SK-N-SH (cell line): ENCODE measurements around the gene SRGN. TPM values are rescaled to one million over a fixed set of nuclear protein-coding genes. Genes with fewer than 3 reads are reported as not detected.

ENCODE experiments used
- CTCF ChIA-PET: fragments of 300-600, 350-600 bp; formaldehyde crosslinking; extraction: SDS; loops from one replicate; lab custom pipeline; 2021; lab: Yijun Ruan, JAX
- POLR2A ChIA-PET: fragments of 350-600 bp; sonication (Branson Sonifier 250); formaldehyde crosslinking; extraction: SDS; loops from one replicate; lab custom pipeline; 2020; ENCODE audit warnings: antibody characterized with exemption, inconsistent platforms; lab: Yijun Ruan, JAX
- DNase-seq: peaks from one replicate; pipeline ENCODE4 v3.0.0; 2012
- H2AFZ ChIP-seq: fragments of 200-600 bp; sonication (generic); 2 replicates; pipeline ENCODE4 v1.8.1; 2016; ENCODE audit warnings: antibody characterized with exemption, mild to moderate bottlenecking, low read depth
- H3F3A ChIP-seq: fragments of 200-600 bp; sonication (generic); replicated peaks from 2 replicates; pipeline ENCODE3; 2016; ENCODE audit warnings: antibody characterized with exemption, mild to moderate bottlenecking; ENCODE audit not compliant: insufficient read depth
- H3K27ac ChIP-seq, 2 experiments: fragments of 200-500 bp in 1 of 2; fragments of 200-600 bp in 1 of 2; sonication (Bioruptor generic) in 1 of 2; sonication (generic), shearing (Covaris generic) in 1 of 2; 2 replicates each; pipeline versions ENCODE4 v1.5.1 to v1.6.1; 2014 to 2016; ENCODE audit warnings: low read depth in 2 of 2, inconsistent platforms in 1 of 2, low read length in 1 of 2, mild to moderate bottlenecking in 1 of 2, mixed read lengths in 1 of 2
- H3K27me3 ChIP-seq: fragments of 200-600 bp; sonication (generic), shearing (Covaris generic); 2 replicates; pipeline ENCODE4 v1.6.1; 2016; ENCODE audit warnings: mixed run types; ENCODE audit not compliant: insufficient read depth
- H3K36me3 ChIP-seq, 2 experiments: fragments of 200-500 bp in 1 of 2; fragments of 200-600 bp in 1 of 2; sonication (Bioruptor generic) in 1 of 2; sonication (generic) in 1 of 2; replicated peaks in 1 of 2; 2 replicates each; pipeline versions ENCODE3 to v1.5.1; 2014 to 2016; ENCODE audit warnings: low read length in 1 of 2, mild to moderate bottlenecking in 1 of 2; ENCODE audit not compliant: insufficient read depth in 2 of 2, control insufficient read depth in 1 of 2
- H3K4me1 ChIP-seq, 2 experiments: fragments of 200-500 bp in 1 of 2; fragments of 200-600 bp in 1 of 2; sonication (Bioruptor generic) in 1 of 2; sonication (generic), shearing (Covaris generic) in 1 of 2; 2 replicates each; pipeline versions ENCODE4 v1.5.1 to v1.6.1; 2014 to 2016; ENCODE audit warnings: low read depth in 1 of 2, low read length in 1 of 2, mixed run types in 1 of 2; ENCODE audit not compliant: insufficient read depth in 2 of 2, control insufficient read depth in 1 of 2
- H3K4me2 ChIP-seq: fragments of 200-600 bp; sonication (generic), shearing (Covaris generic); 2 replicates; pipeline ENCODE4 v1.6.1; 2017; ENCODE audit warnings: mixed run types
- H3K4me3 ChIP-seq, 2 experiments: fragments of 200-500 bp in 1 of 2; fragments of 200-600 bp in 1 of 2; sonication (Bioruptor generic) in 1 of 2; sonication (generic), shearing (Covaris generic) in 1 of 2; 2 replicates each; pipeline versions ENCODE4 v1.5.1 to v1.8.1; 2014 to 2016; ENCODE audit warnings: low read depth in 2 of 2, inconsistent platforms in 1 of 2, low read length in 1 of 2, mild to moderate bottlenecking in 1 of 2, mixed read lengths in 1 of 2, moderate library complexity in 1 of 2
- H3K79me2 ChIP-seq: fragments of 200-600 bp; sonication (generic); 2 replicates; pipeline ENCODE4 v1.8.1; 2017; ENCODE audit warnings: mild to moderate bottlenecking; ENCODE audit not compliant: insufficient read depth
- H3K9ac ChIP-seq: fragments of 200-600 bp; sonication (generic); 2 replicates; pipeline ENCODE4 v1.6.1; 2017; ENCODE audit warnings: mixed run types
- H3K9me2 ChIP-seq: fragments of 200-600 bp; sonication (generic); 2 replicates; pipeline ENCODE4 v1.6.1; 2017; ENCODE audit warnings: mixed run types
- H3K9me3 ChIP-seq: fragments of 200-600 bp; sonication (generic); 2 replicates; pipeline ENCODE4 v1.6.1; 2017; ENCODE audit warnings: mixed run types, mild to moderate bottlenecking, moderate library complexity
- H4K20me1 ChIP-seq: fragments of 200-600 bp; sonication (generic); 2 replicates; pipeline ENCODE4 v1.6.1; 2017; ENCODE audit warnings: mild to moderate bottlenecking, mixed run types; ENCODE audit not compliant: insufficient read depth
- CHD2 ChIP-seq: fragments of 150-350 bp; IDR thresholded peaks from 2 replicates; pipeline ENCODE4 v1.6.1; 2018; ENCODE audit warnings: low read length; ENCODE audit not compliant: partially characterized antibody
- FOXJ3 ChIP-seq: sonication (generic); formaldehyde crosslinking; IDR thresholded peaks from 2 replicates; pipeline ENCODE4 v1.5.1; 2020; ENCODE audit warnings: mild to moderate bottlenecking, missing genetic modification reagents
- FOXM1 ChIP-seq: IDR thresholded peaks from 2 replicates; pipeline ENCODE4 v1.4.0; 2012; ENCODE audit warnings: low read depth, mild to moderate bottlenecking
- MXI1 ChIP-seq: IDR thresholded peaks from 2 replicates; pipeline ENCODE4 v1.6.1; 2012; ENCODE audit warnings: mild to moderate bottlenecking, low read depth, low read length, improper control_type of control experiment
- NFIC ChIP-seq: IDR thresholded peaks from 2 replicates; pipeline ENCODE4 v1.4.0; 2012; ENCODE audit warnings: borderline replicate concordance
- NRF1 ChIP-seq: IDR thresholded peaks from 2 replicates; pipeline ENCODE4 v1.6.1; 2012; ENCODE audit warnings: low read depth, mild to moderate bottlenecking, low read length
- POLR2AphosphoS5 ChIP-seq: IDR thresholded peaks from 2 replicates; pipeline ENCODE4 v1.6.1; 2012; ENCODE audit warnings: low read depth, low read length
- RAD21 ChIP-seq: IDR thresholded peaks from 2 replicates; pipeline ENCODE4 v1.6.1; 2012; ENCODE audit warnings: mild to moderate bottlenecking, low read length
- RFX5 ChIP-seq: IDR thresholded peaks from 2 replicates; pipeline ENCODE4 v1.6.1; 2012; ENCODE audit warnings: mild to moderate bottlenecking, improper control_type of control experiment, low read length
- SIN3A ChIP-seq: IDR thresholded peaks from 2 replicates; pipeline ENCODE4 v1.6.1; 2012; ENCODE audit warnings: low read depth, mild to moderate bottlenecking, low read length, moderate library complexity, borderline replicate concordance
- TAF1 ChIP-seq: IDR thresholded peaks from 2 replicates; pipeline ENCODE4 v1.6.1; 2012; ENCODE audit warnings: low read depth, mild to moderate bottlenecking, low read length, moderate library complexity, borderline replicate concordance
- TCF12 ChIP-seq: IDR thresholded peaks from 2 replicates; pipeline ENCODE4 v1.4.0; 2012
- whole genome bisulfite sequencing: methylation state at CpG from one replicate; pipeline ENCODE4 v1.1.6; 2017; ENCODE audit warnings: low lambda C conversion rate; 5-methylcytosine and 5-hydroxymethylcytosine counted together
- polyA plus RNA-seq, 3 experiments: library from polyadenylated mRNA; depleted of rRNA; stranded (reverse); fragments of >200 nt; gene quantifications; 2 replicates each; pipeline ENCODE4 v1.2.3, GENCODE V29; 2012
- TF ChIP-seq, protein P1 (sequence below): IDR thresholded peaks from 2 replicates; pipeline ENCODE4 v1.4.0; 2012; ENCODE audit warnings: low read depth, borderline replicate concordance
- TF ChIP-seq, protein P2 (sequence below): IDR thresholded peaks from 2 replicates; pipeline ENCODE4 v1.6.1; 2012; ENCODE audit warnings: mild to moderate bottlenecking, low read depth, low read length, moderate library complexity
- TF ChIP-seq, protein P3 (sequence below): IDR thresholded peaks from 2 replicates; pipeline ENCODE4 v1.4.0; 2012; ENCODE audit warnings: low read depth, borderline replicate concordance
- TF ChIP-seq, protein P4 (sequence below): IDR thresholded peaks from 2 replicates; pipeline ENCODE4; 2012
- TF ChIP-seq, protein P5 (sequence below): fragments of 150-350 bp; IDR thresholded peaks from 2 replicates; pipeline ENCODE4 v1.6.1; 2016; ENCODE audit warnings: mild to moderate bottlenecking, low read depth, low read length

SRGN gene
- polyA plus RNA-seq, 1 of the 3 experiments (the other 2 are of a cell fraction): 0.10 TPM

DNA sequence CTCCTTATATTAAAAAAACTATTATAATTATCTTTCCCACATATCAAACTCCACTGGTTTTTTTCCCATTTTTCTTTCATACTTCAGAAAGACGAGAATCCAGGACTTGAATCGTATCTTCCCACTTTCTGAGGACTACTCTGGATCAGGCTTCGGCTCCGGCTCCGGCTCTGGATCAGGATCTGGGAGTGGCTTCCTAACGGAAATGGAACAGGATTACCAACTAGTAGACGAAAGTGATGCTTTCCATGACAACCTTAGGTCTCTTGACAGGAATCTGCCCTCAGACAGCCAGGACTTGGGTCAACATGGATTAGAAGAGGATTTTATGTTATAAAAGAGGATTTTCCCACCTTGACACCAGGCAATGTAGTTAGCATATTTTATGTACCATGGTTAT lies 15.9 kb downstream of the SRGN start:
- ChIA-PET POLR2A (no interaction called here), CTCF (interaction anchor here (1.2 to 2.9 kb wide), 2 partner anchors 10 to 115 kb away, joined by 3 to 24 read pairs; partner anchors contain the start of gene KIFBP)
- WGBS: 77% methylated on average over 7 of the region's 7 CpGs
- Histone ChIP-seq H3K9ac (no peak overlapping the region), H3K4me2 (no peak overlapping the region), H2AFZ (no peak overlapping the region), H3K79me2 (no peaks in the 10 kb centered on the region), H3K27me3 (no peaks in the 10 kb centered on the region), H3K9me3 (no peaks in the 10 kb centered on the region), H3K36me3 (no peaks in the 10 kb centered on the region), H4K20me1 (no peaks in the 10 kb centered on the region), H3K27ac (no peak overlapping the region), H3K9me2 (no peaks in the 10 kb centered on the region), H3K4me1 (no peaks in the 10 kb centered on the region), H3K4me3 (no peak overlapping the region), H3F3A (no peaks in the 10 kb centered on the region)
- TF ChIP-seq TAF1: no peak
- no peak for TF ChIP-seq CHD2
- no peak for TF ChIP-seq NRF1
- no peak for TF ChIP-seq FOXM1
- TF ChIP-seq RAD21: no peak
- TF ChIP-seq, protein P1, sequence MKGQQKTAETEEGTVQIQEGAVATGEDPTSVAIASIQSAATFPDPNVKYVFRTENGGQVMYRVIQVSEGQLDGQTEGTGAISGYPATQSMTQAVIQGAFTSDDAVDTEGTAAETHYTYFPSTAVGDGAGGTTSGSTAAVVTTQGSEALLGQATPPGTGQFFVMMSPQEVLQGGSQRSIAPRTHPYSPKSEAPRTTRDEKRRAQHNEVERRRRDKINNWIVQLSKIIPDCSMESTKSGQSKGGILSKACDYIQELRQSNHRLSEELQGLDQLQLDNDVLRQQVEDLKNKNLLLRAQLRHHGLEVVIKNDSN: no peak
- TF ChIP-seq, protein P2, sequence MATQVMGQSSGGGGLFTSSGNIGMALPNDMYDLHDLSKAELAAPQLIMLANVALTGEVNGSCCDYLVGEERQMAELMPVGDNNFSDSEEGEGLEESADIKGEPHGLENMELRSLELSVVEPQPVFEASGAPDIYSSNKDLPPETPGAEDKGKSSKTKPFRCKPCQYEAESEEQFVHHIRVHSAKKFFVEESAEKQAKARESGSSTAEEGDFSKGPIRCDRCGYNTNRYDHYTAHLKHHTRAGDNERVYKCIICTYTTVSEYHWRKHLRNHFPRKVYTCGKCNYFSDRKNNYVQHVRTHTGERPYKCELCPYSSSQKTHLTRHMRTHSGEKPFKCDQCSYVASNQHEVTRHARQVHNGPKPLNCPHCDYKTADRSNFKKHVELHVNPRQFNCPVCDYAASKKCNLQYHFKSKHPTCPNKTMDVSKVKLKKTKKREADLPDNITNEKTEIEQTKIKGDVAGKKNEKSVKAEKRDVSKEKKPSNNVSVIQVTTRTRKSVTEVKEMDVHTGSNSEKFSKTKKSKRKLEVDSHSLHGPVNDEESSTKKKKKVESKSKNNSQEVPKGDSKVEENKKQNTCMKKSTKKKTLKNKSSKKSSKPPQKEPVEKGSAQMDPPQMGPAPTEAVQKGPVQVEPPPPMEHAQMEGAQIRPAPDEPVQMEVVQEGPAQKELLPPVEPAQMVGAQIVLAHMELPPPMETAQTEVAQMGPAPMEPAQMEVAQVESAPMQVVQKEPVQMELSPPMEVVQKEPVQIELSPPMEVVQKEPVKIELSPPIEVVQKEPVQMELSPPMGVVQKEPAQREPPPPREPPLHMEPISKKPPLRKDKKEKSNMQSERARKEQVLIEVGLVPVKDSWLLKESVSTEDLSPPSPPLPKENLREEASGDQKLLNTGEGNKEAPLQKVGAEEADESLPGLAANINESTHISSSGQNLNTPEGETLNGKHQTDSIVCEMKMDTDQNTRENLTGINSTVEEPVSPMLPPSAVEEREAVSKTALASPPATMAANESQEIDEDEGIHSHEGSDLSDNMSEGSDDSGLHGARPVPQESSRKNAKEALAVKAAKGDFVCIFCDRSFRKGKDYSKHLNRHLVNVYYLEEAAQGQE: no peak
- TF ChIP-seq, protein P3, sequence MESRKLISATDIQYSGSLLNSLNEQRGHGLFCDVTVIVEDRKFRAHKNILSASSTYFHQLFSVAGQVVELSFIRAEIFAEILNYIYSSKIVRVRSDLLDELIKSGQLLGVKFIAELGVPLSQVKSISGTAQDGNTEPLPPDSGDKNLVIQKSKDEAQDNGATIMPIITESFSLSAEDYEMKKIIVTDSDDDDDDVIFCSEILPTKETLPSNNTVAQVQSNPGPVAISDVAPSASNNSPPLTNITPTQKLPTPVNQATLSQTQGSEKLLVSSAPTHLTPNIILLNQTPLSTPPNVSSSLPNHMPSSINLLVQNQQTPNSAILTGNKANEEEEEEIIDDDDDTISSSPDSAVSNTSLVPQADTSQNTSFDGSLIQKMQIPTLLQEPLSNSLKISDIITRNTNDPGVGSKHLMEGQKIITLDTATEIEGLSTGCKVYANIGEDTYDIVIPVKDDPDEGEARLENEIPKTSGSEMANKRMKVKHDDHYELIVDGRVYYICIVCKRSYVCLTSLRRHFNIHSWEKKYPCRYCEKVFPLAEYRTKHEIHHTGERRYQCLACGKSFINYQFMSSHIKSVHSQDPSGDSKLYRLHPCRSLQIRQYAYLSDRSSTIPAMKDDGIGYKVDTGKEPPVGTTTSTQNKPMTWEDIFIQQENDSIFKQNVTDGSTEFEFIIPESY: no peak
- TF ChIP-seq, protein P4, sequence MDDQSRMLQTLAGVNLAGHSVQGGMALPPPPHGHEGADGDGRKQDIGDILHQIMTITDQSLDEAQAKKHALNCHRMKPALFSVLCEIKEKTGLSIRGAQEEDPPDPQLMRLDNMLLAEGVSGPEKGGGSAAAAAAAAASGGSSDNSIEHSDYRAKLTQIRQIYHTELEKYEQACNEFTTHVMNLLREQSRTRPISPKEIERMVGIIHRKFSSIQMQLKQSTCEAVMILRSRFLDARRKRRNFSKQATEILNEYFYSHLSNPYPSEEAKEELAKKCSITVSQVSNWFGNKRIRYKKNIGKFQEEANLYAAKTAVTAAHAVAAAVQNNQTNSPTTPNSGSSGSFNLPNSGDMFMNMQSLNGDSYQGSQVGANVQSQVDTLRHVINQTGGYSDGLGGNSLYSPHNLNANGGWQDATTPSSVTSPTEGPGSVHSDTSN: no peak
- TF ChIP-seq NFIC: no peak
- TF ChIP-seq POLR2AphosphoS5: no peak
- TF ChIP-seq SIN3A: no peak
- TF ChIP-seq FOXJ3 (CRISPR knock-in tag): no peak
- TF ChIP-seq, protein P5, sequence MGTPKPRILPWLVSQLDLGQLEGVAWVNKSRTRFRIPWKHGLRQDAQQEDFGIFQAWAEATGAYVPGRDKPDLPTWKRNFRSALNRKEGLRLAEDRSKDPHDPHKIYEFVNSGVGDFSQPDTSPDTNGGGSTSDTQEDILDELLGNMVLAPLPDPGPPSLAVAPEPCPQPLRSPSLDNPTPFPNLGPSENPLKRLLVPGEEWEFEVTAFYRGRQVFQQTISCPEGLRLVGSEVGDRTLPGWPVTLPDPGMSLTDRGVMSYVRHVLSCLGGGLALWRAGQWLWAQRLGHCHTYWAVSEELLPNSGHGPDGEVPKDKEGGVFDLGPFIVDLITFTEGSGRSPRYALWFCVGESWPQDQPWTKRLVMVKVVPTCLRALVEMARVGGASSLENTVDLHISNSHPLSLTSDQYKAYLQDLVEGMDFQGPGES: no peak
- no peak for TF ChIP-seq TCF12
- no peak for TF ChIP-seq RFX5
- no peak for TF ChIP-seq MXI1
- DNase-seq: no peak
